NB4 (cell line): Measurements from ENCODE around the gene GTPBP8.

Source experiments
- CTCF ChIP-seq: IDR thresholded peaks from one replicate; pipeline ENCODE4 v1.5.1; 2012; ENCODE audit warnings: low read depth, low read length
- MAX ChIP-seq: IDR thresholded peaks from 2 replicates; pipeline ENCODE4 v1.6.1; 2011; ENCODE audit warnings: low read depth, low read length
- POLR2A ChIP-seq: IDR thresholded peaks from 2 replicates; pipeline ENCODE4 v1.6.1; 2011; ENCODE audit warnings: mild to moderate bottlenecking; ENCODE audit not compliant: insufficient read length; ENCODE audit errors: extremely low read depth

GRCh38 chr3:112948346-112948838 lies 42.4 kb upstream of the GTPBP8 start:
- TF ChIP-seq CTCF (no peak), POLR2A (no peak), MAX (no peak)
